Esophagus squamous epithelium (tissue), 4 donors: ENCODE data around the gene PFKL.

Experiments used
- POLR2A ChIP-seq, 4 donors: fragments of 450-650 bp; IDR thresholded peaks; one replicate each; pipeline ENCODE4 v1.6.1; 2017; ENCODE audit warnings: antibody characterized with exemption in 4 of 4, mild to moderate bottlenecking in 4 of 4, moderate library complexity in 3 of 4
- TF ChIP-seq, protein P1 (sequence below), 6 experiments: fragments of 450-650 bp in 4 of 6; fragments of 200-600 bp in 2 of 6; sonication (generic) in 2 of 6; IDR thresholded peaks; one replicate each; pipeline ENCODE4 v1.5.1; 2016 to 2019; ENCODE audit warnings: antibody characterized with exemption in 6 of 6, mild to moderate bottlenecking in 4 of 6, moderate library complexity in 4 of 6

DNA sequence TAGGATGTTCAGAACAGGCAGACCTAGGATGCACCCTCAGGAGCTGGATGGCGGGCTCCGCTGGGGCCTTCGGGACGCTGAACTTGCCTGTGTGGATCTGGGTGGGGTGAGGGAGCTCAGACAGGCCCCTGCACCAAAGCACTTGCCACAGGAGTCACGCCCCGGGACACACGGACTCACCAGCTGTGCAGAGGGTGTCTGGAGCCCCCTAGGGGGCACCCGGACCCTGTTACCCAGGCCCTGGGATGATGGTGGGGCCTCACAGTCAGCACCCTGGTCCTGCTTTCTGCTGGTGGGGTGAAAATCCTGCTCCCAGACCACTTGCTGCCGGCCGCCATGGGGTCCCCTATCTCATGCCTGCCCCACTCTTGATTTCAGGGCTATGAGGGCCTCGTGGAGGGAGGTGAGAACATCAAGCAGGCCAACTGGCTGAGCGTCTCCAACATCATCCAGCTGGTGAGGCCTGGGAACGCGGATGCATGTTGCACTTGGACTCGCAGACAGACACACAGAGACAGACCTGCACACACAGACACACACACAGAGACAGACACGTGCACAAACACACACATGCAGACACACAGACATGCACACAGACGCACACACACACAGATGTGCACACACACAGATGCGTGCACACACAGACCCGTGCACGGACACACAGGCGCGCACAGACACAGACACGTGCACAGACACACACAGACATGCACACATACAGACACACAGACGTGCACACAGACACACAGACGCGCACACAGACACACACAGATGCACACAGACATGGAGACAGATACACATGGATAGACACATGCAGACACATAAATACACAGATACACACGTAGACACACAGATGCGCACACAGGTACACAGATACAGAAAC, 11.0 kb downstream of the PFKL start:
- TF ChIP-seq, protein P1, sequence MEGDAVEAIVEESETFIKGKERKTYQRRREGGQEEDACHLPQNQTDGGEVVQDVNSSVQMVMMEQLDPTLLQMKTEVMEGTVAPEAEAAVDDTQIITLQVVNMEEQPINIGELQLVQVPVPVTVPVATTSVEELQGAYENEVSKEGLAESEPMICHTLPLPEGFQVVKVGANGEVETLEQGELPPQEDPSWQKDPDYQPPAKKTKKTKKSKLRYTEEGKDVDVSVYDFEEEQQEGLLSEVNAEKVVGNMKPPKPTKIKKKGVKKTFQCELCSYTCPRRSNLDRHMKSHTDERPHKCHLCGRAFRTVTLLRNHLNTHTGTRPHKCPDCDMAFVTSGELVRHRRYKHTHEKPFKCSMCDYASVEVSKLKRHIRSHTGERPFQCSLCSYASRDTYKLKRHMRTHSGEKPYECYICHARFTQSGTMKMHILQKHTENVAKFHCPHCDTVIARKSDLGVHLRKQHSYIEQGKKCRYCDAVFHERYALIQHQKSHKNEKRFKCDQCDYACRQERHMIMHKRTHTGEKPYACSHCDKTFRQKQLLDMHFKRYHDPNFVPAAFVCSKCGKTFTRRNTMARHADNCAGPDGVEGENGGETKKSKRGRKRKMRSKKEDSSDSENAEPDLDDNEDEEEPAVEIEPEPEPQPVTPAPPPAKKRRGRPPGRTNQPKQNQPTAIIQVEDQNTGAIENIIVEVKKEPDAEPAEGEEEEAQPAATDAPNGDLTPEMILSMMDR (IDR thresholded peaks at IDR 0.05) = no peak
- no peak for TF ChIP-seq POLR2A (IDR thresholded peaks at IDR 0.05)
